Measurements from ENCODE around the gene TRIM28. TPM values are rescaled to one million over a fixed set of nuclear protein-coding genes. Genes with fewer than 3 reads are reported as not detected.

Gene TRIM28
- total and polyA plus RNA-seq, 9 of the 15 experiments (the other 6 are each of a cell fraction or from before 2014, with no cell fraction given), result 12.1 to 797 (median 490) TPM

DNA sequence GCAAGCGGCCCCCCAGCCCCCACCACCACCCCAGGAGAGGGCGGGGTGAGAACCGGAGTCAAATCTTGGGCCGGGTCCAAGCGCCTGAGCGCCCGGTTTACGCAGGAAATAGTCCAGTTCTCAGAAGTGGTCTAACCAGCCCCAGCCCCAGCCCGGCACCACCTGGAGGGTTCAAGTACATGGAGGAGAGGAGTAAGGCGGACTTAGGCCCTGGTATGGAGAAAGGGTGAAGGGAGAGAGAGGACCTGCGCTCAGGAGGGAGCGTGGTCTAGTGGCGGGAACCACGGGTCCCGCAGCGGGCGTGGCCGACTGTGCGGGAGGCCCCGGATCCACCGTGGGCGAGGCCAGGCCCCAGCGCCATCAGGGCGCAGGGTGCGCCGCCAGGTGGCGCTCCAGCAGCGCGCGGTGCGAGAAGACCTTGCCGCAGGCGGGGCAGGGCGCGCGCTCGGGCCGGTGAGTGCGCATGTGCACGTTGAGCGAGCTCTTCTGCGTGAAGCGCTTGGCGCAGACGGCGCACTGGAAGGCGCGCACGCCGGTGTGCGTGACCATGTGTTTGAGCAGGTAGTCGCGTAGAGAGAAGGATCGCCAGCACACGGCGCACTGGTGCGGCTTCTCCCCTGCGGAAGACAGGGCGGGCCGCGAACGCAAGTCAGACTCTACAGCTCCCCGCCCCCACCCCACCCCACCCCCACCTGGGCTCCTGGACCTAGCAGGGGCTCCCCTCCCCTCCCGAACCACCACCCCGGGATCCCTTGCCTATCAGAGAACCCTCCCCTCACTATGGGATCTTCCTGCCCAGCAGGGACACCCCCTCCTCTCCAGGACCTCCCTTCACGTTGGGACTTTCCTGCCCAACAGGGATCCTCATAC lies 29.9 kb upstream of the TRIM28 start (continued):
- 0 out of 2 replicates have a peak, but pooled peaks have one; percentile 40 for TF ChIP-seq ZNF197 (CRISPR knock-in tag; IDR thresholded peaks at IDR 0.05; ENCODE audit: low read depth)
- TF ChIP-seq, protein P1, sequence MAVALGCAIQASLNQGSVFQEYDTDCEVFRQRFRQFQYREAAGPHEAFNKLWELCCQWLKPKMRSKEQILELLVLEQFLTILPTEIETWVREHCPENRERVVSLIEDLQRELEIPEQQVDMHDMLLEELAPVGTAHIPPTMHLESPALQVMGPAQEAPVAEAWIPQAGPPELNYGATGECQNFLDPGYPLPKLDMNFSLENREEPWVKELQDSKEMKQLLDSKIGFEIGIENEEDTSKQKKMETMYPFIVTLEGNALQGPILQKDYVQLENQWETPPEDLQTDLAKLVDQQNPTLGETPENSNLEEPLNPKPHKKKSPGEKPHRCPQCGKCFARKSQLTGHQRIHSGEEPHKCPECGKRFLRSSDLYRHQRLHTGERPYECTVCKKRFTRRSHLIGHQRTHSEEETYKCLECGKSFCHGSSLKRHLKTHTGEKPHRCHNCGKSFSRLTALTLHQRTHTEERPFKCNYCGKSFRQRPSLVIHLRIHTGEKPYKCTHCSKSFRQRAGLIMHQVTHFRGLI (CRISPR knock-in tag; IDR thresholded peaks at IDR 0.05), result no peak
- no peak for TF ChIP-seq MCM5 (IDR thresholded peaks at IDR 0.05; ENCODE audit: low read depth)
- TF ChIP-seq, protein P2, sequence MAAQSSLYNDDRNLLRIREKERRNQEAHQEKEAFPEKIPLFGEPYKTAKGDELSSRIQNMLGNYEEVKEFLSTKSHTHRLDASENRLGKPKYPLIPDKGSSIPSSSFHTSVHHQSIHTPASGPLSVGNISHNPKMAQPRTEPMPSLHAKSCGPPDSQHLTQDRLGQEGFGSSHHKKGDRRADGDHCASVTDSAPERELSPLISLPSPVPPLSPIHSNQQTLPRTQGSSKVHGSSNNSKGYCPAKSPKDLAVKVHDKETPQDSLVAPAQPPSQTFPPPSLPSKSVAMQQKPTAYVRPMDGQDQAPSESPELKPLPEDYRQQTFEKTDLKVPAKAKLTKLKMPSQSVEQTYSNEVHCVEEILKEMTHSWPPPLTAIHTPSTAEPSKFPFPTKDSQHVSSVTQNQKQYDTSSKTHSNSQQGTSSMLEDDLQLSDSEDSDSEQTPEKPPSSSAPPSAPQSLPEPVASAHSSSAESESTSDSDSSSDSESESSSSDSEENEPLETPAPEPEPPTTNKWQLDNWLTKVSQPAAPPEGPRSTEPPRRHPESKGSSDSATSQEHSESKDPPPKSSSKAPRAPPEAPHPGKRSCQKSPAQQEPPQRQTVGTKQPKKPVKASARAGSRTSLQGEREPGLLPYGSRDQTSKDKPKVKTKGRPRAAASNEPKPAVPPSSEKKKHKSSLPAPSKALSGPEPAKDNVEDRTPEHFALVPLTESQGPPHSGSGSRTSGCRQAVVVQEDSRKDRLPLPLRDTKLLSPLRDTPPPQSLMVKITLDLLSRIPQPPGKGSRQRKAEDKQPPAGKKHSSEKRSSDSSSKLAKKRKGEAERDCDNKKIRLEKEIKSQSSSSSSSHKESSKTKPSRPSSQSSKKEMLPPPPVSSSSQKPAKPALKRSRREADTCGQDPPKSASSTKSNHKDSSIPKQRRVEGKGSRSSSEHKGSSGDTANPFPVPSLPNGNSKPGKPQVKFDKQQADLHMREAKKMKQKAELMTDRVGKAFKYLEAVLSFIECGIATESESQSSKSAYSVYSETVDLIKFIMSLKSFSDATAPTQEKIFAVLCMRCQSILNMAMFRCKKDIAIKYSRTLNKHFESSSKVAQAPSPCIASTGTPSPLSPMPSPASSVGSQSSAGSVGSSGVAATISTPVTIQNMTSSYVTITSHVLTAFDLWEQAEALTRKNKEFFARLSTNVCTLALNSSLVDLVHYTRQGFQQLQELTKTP (IDR thresholded peaks at IDR 0.05; ENCODE audit: low read depth in 1 of 2, partially characterized antibody in 2 of 2), result no peak
- peak; percentile 36; the same call in 1 of the 2 replicates for TF ChIP-seq MECOM (CRISPR knock-in tag; IDR thresholded peaks at IDR 0.05)
- no peak for TF ChIP-seq FOXJ2 (tag; IDR thresholded peaks at IDR 0.05)
- TF ChIP-seq ZNF274 (IDR thresholded peaks at IDR 0.05; ENCODE audit: borderline replicate concordance, low read depth, low read length), result no peak
- no peak for TF ChIP-seq BDP1 (IDR thresholded peaks at IDR 0.05; ENCODE audit: insufficient read depth, insufficient read length)
- no peak for TF ChIP-seq HLTF (IDR thresholded peaks at IDR 0.05)
- peak; percentile 66 for TF ChIP-seq SOX6 (IDR thresholded peaks at IDR 0.05)
- TF ChIP-seq, protein P3, sequence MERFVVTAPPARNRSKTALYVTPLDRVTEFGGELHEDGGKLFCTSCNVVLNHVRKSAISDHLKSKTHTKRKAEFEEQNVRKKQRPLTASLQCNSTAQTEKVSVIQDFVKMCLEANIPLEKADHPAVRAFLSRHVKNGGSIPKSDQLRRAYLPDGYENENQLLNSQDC (CRISPR knock-in tag; IDR thresholded peaks at IDR 0.05), result no peak
- TF ChIP-seq, protein P4, sequence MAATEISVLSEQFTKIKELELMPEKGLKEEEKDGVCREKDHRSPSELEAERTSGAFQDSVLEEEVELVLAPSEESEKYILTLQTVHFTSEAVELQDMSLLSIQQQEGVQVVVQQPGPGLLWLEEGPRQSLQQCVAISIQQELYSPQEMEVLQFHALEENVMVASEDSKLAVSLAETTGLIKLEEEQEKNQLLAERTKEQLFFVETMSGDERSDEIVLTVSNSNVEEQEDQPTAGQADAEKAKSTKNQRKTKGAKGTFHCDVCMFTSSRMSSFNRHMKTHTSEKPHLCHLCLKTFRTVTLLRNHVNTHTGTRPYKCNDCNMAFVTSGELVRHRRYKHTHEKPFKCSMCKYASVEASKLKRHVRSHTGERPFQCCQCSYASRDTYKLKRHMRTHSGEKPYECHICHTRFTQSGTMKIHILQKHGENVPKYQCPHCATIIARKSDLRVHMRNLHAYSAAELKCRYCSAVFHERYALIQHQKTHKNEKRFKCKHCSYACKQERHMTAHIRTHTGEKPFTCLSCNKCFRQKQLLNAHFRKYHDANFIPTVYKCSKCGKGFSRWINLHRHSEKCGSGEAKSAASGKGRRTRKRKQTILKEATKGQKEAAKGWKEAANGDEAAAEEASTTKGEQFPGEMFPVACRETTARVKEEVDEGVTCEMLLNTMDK (IDR thresholded peaks at IDR 0.05; ENCODE audit: borderline replicate concordance, insufficient read depth, low read depth, low read length, poor library complexity, severe bottlenecking), result peak; percentile 93
- no peak for TF ChIP-seq ZNF232 (CRISPR knock-in tag; IDR thresholded peaks at IDR 0.05)
- no peak for TF ChIP-seq CSDE1 (IDR thresholded peaks at IDR 0.05)
- TF ChIP-seq PRPF4 (IDR thresholded peaks at IDR 0.05; ENCODE audit: insufficient read depth, low read depth, low read length, poor library complexity, severe bottlenecking), result no peak
- no peak for TF ChIP-seq NR2F6 (CRISPR knock-in tag; IDR thresholded peaks at IDR 0.05)
- no peak for TF ChIP-seq ZFPM2 (CRISPR knock-in tag; IDR thresholded peaks at IDR 0.05)
- TF ChIP-seq POLR2G (IDR thresholded peaks at IDR 0.05; ENCODE audit: low read depth, low read length), result peak; percentile 86
- TF ChIP-seq LCOR (CRISPR knock-in tag; IDR thresholded peaks at IDR 0.05), result no peak
- TF ChIP-seq CEBPB (tag; IDR thresholded peaks at IDR 0.05), result no peak

All from K562 (cell line).